Neural cell (in vitro differentiated cells): ENCODE results near the gene RHD. TPM values are rescaled to one million over a fixed set of nuclear protein-coding genes. Genes with fewer than 3 reads are reported as not detected.
"Not testable (repeated sequence)": the region's sequence is repeated elsewhere in the genome, so short reads cannot be mapped to it uniquely, and the experiment has no call there.

Source experiments
- H2AFZ ChIP-seq: fragments of 200-600, 300-800 bp; sonication (generic), shearing (Covaris generic); 2 replicates; pipeline ENCODE4 v1.6.0; 2014; ENCODE audit warnings: low read depth, mild to moderate bottlenecking, antibody characterized with exemption, low read length, moderate library complexity
- H3F3A ChIP-seq: fragments of 200-600 bp; shearing (Covaris generic); 2 replicates; pipeline ENCODE4 v1.6.1; 2016; ENCODE audit warnings: mild to moderate bottlenecking, moderate library complexity, mixed read lengths, antibody characterized with exemption, low read length; ENCODE audit not compliant: insufficient read depth, poor library complexity, severe bottlenecking
- H3K27ac ChIP-seq: fragments of 200-600, 300-800 bp; sonication (generic), shearing (Covaris generic); 2 replicates; pipeline ENCODE4 v1.5.1; 2014; ENCODE audit warnings: mild to moderate bottlenecking, low read length, moderate library complexity
- H3K27me3 ChIP-seq: fragments of 300-800, 200-600 bp; sonication (generic), shearing (Covaris generic); 2 replicates; pipeline ENCODE4 v1.6.0; 2014; ENCODE audit warnings: mild to moderate bottlenecking, low read depth, low read length, moderate library complexity; ENCODE audit not compliant: insufficient read depth
- H3K36me3 ChIP-seq: fragments of 300-800, 200-600 bp; sonication (generic), shearing (Covaris generic); 2 replicates; pipeline ENCODE4 v1.5.1; 2014; ENCODE audit warnings: mild to moderate bottlenecking, antibody characterized with exemption, low read length, moderate library complexity; ENCODE audit not compliant: insufficient read depth
- H3K4me2 ChIP-seq: fragments of 300-800, 200-600 bp; sonication (generic), shearing (Covaris generic); 2 replicates; pipeline ENCODE4 v1.6.0; 2014; ENCODE audit warnings: mild to moderate bottlenecking, low read length
- H3K4me3 ChIP-seq: fragments of 300-800, 200-600 bp; sonication (generic), shearing (Covaris generic); 2 replicates; pipeline ENCODE4 v1.5.1; 2014; ENCODE audit warnings: mild to moderate bottlenecking, low read length, moderate library complexity
- H3K79me2 ChIP-seq: fragments of 200-600 bp; shearing (Covaris generic); replicated peaks from 2 replicates; pipeline ENCODE4 v1.6.0; 2014; ENCODE audit warnings: mild to moderate bottlenecking, low read length, moderate library complexity; ENCODE audit not compliant: insufficient read depth
- H3K9ac ChIP-seq: fragments of 300-800, 200-600 bp; sonication (generic), shearing (Covaris generic); 2 replicates; pipeline ENCODE4 v1.6.1; 2016; ENCODE audit warnings: mild to moderate bottlenecking, low read length, mixed read lengths
- H3K9me2 ChIP-seq: fragments of 200-600 bp; shearing (Covaris generic); 2 replicates; pipeline ENCODE4 v1.6.1; 2016; ENCODE audit warnings: mild to moderate bottlenecking, low read length, mixed read lengths; ENCODE audit not compliant: insufficient read depth
- H3K9me3 ChIP-seq: fragments of 200-600, 300-800 bp; sonication (generic), shearing (Covaris generic); 2 replicates; pipeline ENCODE4 v1.6.1; 2016; ENCODE audit warnings: mild to moderate bottlenecking, mixed run types, low read length, moderate library complexity, mixed read lengths
- H4K20me1 ChIP-seq: fragments of 200-600 bp; shearing (Covaris generic); 2 replicates; pipeline ENCODE4 v1.6.1; 2016; ENCODE audit warnings: mild to moderate bottlenecking, mixed run types; ENCODE audit not compliant: insufficient read depth
- polyA plus RNA-seq: library from polyadenylated mRNA; depleted of rRNA; stranded (reverse); fragments of >200 nt; gene quantifications from 2 replicates; pipeline ENCODE4 v1.2.3, GENCODE V29; 2014

RHD gene
- polyA plus RNA-seq, 1 donor from 2014 or later = not detected

- not testable (repeated sequence) for H3K4me2 ChIP-seq, H3K36me3 ChIP-seq, H3K27me3 ChIP-seq, H3K9ac ChIP-seq, H3K27ac ChIP-seq, H3K79me2 ChIP-seq, H3F3A ChIP-seq, H2AFZ ChIP-seq, H3K9me3 ChIP-seq, H3K9me2 ChIP-seq, H3K4me3 ChIP-seq, H4K20me1 ChIP-seq
These were observed 37.2 kb downstream of the RHD start for GRCh38 chr1:25309486-25309885.

GRCh38 chr1:25312806-25313470 lies 40.6 kb downstream of the RHD start:
- not testable (repeated sequence) for H3K9me2 ChIP-seq, H4K20me1 ChIP-seq, H3K4me2 ChIP-seq, H3F3A ChIP-seq, H3K4me3 ChIP-seq, H3K9me3 ChIP-seq, H3K79me2 ChIP-seq, H3K27me3 ChIP-seq, H3K27ac ChIP-seq, H3K36me3 ChIP-seq, H2AFZ ChIP-seq, H3K9ac ChIP-seq

- H3F3A ChIP-seq, H4K20me1 ChIP-seq, H3K36me3 ChIP-seq, H3K27me3 ChIP-seq, H2AFZ ChIP-seq, H3K4me2 ChIP-seq, H3K4me3 ChIP-seq, H3K79me2 ChIP-seq, H3K9ac ChIP-seq, H3K27ac ChIP-seq, H3K9me2 ChIP-seq, H3K9me3 ChIP-seq: not testable (repeated sequence)
These were observed 48.1 kb downstream of the RHD start for GRCh38 chr1:25320314-25320938.

GRCh38 chr1:25322127-25322526 lies 49.8 kb downstream of the RHD start:
- H3F3A ChIP-seq, H3K9ac ChIP-seq, H3K27ac ChIP-seq, H3K4me3 ChIP-seq, H3K36me3 ChIP-seq, H2AFZ ChIP-seq, H3K9me2 ChIP-seq, H3K27me3 ChIP-seq, H4K20me1 ChIP-seq, H3K79me2 ChIP-seq, H3K4me2 ChIP-seq, H3K9me3 ChIP-seq: not testable (repeated sequence)

- not testable (repeated sequence) for H3K79me2 ChIP-seq, H3K4me2 ChIP-seq, H4K20me1 ChIP-seq, H3K9me3 ChIP-seq, H3K4me3 ChIP-seq, H3K27me3 ChIP-seq, H3F3A ChIP-seq, H3K9ac ChIP-seq, H3K9me2 ChIP-seq, H3K27ac ChIP-seq, H2AFZ ChIP-seq, H3K36me3 ChIP-seq
These were observed 52.1 kb downstream of the RHD start for GRCh38 chr1:25324407-25324806.

- not testable (repeated sequence) for H3K27ac ChIP-seq, H3K9me2 ChIP-seq, H3K4me3 ChIP-seq, H3K9me3 ChIP-seq, H3F3A ChIP-seq, H4K20me1 ChIP-seq, H3K27me3 ChIP-seq, H2AFZ ChIP-seq, H3K79me2 ChIP-seq, H3K9ac ChIP-seq, H3K4me2 ChIP-seq, H3K36me3 ChIP-seq
These were observed 55.8 kb downstream of the RHD start for GRCh38 chr1:25327864-25328790.

GRCh38 chr1:25328791-25329185 lies 56.5 kb downstream of the RHD start:
- not testable (repeated sequence) for H3K4me3 ChIP-seq, H3K36me3 ChIP-seq, H3K4me2 ChIP-seq, H3K9me3 ChIP-seq, H3K9ac ChIP-seq, H2AFZ ChIP-seq, H3K27me3 ChIP-seq, H4K20me1 ChIP-seq, H3K79me2 ChIP-seq, H3F3A ChIP-seq, H3K9me2 ChIP-seq, H3K27ac ChIP-seq
